ENCODE results near the gene KLHL11.
"Not testable (repeated sequence)": the region's sequence is repeated elsewhere in the genome, so short reads cannot be mapped to it uniquely, and the experiment has no call there.

Gene KLHL11

DNA sequence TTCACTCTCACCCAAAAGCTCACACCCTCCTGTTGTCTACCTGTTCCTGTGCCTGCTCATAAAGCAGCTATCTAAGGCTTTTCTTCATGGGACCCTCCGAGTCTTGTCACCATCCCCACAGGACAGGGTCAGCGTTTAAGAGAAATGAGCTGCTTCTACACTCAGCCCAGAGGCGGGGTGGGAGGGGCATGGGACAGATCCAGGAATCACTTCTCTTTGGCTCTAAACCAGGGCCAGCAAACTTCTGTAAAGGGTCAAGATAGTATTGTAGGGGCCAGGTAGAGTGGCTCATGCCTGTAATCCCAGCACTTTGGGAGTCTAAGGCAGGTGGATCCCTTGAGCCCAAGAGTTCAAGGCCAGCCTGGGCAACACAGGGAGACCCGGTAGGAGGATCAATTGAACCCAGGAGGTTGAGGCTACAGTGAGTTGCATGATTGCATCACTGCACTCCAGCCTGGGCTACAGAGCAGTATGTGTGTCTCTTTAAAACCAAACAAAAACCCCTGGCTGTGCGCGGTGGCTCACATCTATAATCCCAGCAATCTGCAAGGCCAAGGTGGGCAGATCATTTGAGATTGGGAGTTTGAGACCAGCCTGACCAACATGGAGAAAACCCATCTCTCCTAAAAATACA is 23.2 kb upstream of the KLHL11 start:
- DNase-seq: no peak

DNA sequence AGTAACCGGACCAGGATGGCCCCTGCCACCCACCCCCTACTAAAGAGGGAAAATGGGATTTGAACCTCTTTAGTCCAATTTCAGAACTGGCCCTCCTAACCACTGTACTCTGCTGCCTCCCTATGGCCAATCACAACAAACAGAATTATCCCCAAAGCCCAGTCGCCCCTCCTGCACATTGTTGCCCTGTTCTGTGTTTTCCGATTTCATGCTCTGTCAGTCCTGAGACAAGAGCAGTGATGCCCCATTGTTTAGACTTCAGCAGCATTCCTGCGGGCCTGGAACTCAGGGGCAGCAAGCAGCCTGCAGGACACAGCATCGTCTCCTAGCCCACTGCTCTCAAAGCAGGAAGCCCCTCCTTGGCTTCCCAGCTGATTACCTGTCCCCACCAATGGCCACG is 20.5 kb upstream of the KLHL11 start:
- peak; percentile 9 for DNase-seq

DNA sequence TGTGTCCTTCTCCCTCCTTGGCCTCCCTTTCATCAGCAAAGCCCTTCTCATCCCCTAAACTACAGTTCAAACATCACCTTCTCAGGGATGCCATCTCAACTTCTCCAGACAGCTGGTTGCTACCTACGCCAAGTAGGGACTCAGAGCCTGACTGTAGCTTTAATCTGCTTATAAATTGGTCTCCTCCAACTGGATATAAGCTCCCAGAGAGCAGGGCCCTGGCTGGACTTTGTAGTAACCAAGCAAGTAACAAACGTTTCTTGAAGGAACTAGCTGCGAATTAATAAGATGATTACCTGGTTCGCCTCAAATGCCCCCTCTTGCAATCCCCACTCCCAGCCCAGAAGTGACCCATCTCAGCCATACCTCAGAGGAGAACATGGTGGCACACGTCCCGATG is 17.5 kb upstream of the KLHL11 start:
- DNase-seq: no peak

DNA sequence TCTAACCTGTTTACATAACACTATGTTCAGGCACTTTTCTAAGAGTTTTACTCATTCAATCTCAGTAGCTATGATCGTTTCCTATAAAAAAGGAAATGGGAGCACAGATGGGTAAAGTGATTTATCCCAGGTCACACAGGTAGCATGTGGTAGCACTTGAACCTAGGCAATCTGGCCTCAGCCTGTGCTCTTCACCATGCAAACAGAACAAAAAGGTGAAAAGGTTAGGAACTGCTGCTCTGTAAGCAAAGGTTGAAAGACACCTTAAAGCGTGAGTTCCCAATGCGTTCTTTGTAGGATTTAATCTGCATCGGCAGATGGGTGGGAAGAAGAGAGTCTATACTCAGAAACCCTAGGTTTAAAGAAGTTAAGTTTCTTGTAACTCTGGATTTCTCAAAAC is 14.9 kb upstream of the KLHL11 start:
- no peak for DNase-seq

DNA sequence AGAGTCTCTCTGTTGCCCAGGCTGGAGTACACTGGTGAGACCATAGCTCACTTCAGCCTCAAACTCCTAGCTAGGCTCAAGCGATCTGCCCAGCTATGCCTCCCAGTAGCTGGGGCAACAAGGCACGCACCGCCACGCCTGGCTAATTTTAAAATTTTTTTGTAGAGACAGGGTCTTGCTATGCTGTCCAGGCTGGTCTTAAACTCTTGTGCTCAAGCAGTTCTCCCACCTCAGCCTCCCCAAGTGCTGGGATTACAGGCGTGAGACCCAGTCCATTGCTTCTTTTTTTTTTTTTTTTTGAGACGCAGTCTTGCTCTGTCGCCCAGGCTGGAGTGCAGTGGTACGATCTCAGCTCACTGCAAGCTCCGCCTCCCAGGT is 9.1 kb upstream of the KLHL11 start:
- not testable (repeated sequence) for DNase-seq

DNA sequence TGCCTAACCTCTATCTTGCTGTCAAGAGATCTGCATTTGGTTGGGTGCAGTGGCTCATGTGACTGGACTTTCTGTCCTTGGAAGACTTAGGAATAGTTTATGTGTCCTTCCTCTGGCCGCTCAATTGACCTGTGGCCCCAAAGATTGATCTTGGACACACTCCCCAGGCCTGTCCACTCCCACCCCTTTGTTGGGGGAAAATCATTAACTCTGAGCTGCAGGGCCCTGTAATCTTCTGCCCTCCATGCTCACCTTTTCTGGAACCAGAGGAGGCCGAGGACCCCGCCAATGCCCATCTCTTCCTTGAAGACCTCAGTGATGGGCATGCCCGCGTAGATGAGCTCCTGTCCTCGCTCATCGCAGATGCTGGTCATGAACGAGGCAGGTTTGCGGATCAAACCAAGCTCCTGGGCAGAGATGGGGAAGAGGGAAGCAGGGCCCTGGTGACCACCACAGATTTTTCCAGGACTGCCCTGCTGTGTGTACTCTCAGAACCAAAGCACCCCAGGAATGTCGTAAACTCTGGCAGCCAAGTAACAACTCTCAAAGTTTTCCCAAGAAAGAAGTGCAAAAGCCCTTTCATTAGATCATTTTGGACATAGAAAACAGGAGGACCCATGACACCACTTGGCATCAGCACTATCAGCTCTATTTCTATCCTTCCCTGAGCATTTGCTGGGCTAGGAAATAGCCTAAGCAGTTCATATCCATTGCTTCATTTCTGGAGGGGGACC is 8.5 kb upstream of the KLHL11 start:
- no peak for DNase-seq

DNA sequence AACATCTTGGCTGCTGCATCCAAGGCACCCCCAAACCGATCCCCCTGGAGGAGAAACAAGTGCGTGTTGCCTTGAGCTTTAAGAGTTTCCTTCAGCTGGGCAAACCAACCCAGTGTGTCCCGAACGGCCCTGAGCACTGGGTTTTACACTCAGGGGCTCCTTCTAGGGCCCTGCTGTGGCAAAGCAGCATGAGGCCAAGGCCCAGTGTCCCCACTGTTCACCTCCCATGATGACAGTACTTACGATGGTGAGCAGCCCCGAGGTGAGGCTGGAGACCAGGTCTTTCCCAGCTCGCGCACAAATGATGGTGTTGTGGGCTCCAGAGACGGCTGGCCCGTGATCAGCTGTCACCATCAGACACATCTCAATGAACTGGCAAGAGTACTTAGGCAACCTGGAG is 6.6 kb upstream of the KLHL11 start:
- no peak for DNase-seq

DNA sequence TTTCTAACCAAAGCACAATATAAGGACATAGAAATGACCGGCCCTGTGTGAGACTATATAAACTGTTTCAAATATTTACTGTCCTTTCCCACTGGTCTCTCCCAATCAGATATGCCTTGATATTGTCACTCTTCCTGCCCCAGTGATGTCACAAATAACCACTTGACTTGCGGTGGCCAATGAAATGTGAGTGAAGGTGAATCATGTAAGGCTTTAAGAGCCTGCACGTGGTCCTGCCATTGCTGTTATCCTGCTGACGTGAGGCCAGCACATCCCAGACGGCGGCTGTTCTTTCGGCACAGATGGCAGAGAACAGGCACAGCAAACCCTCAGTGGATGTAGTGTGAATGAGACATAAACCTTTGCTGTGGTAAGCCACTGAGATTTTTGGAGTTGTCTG is 5.4 kb upstream of the KLHL11 start:
- DNase-seq: no peak

DNA sequence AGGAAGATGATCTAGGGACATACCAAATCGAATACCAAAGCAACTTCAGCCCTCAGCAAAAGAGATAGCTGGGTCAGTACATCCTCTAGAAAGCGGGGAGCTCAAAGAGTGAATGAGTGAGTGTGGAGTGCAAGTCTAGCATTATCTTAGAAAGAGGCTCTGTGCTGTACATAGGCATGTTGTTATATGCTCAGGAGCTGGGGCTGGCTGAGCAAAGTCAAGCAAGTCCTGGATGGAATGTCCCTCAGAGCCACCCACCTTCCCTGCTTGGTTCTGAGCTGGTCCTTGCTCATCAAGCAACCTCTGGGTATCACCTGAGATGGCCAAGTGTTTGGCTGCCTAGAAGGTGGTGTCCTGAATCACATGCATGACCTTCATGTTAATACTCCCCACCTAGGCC is 4.9 kb upstream of the KLHL11 start:
- no peak for DNase-seq

DNA sequence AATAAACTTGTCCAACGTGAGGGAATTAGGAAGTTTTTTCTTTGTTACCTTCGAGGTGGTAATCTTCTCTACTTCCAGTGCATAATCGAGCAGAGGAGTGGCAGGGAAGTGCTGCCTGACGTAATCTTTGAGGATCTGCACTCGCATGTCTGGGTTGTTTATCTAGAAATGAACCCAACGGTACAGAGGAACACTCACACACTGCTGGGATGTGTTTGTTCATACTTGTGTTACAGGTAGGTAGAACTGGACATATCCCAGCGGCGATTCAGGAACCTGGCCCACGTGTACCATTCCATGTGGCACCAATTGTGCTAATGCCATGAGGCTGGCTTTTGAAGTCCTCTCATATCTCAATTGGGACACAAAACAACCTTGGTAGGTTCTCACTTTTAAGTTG is 4.2 kb upstream of the KLHL11 start:
- no peak for DNase-seq

DNA sequence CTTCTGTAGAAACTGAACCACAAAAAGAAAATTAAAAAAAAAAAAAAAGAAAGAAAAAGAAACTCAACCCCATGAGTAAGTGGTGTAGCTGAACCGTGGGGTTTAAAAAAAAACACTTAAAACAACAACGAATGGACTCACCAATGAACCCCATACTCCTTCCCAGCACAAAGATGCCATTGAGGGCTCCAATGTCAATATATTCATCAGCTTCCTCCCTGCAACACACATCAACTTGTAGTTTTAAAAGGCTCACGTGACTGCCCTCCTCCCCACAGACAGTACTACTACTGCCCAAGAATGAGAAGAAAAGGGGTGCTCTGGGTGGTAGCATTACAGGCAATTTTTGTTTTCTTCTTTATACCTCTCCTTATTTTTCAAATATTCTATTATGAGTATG is 3.3 kb upstream of the KLHL11 start:
- no peak for DNase-seq

DNA sequence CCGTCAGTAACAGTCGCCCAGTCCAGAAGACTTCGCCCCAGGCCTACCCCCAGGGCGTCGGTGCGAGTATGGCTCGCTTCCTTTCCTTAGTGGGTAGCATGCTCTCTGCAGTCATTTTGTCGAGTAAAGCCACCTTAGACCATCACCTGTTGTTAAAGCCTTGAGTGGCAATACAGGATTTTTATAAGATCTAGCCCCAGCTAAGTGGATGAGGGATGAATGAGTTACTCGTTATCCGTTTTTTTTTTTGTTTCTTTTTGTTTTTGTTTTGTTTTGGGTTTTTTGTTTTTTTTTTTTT is 322 bp upstream of the KLHL11 start:
- DNase-seq: no peak

DNA sequence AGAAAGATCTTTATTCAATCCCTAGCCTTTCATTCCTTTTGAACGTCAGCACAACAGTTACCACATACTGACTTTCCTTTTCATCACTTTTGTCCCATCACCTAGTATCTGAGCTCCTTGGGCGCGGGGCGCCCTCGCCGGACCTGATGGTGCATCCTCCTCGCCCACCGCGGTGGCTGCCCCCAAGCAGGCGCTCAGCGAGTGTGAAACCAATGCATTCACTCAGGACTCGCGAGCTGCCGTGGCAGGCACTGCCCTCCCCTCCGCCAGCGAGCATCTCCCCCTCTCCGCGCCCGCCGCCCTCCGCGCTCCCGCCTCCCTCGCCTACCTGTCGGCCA is 756 bp downstream of the KLHL11 start:
- no peak for DNase-seq

DNA sequence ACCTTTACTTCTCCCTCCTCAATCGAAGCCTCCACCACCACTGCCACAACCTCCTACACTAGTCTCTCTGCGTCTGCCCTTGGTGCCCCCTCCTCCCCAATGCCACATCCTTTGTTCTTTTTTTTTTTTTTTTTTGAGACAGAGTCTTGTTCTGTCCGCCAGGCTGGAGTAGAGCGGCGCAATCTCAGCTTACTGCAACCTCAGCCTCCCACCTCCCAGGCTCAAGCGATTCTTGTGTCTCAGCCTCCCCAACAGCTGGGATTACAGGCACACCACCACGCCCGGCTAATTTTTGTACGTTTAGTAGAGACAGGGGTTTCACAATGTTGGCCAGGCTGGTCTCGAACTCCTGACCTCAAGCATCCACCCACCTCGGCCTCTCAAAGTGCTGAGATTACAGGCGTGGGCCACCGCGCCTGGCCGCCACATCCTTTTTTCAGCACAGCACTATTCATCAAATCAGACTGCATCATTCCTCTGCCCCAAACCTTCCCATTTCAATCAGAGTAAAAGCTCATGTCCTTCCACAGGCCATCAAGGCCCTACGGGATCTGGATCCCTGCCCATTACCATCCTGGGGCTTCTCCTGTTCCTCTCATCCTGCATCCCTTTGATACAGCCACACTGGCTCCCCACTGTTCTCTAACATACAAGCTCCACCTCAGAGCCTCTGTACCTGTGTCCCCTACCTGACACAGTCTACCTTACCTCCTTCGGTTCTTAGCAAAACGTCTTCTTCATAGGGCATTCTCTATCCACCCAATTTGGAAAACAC is 2.0 kb downstream of the KLHL11 start:
- DNase-seq: peak; percentile 28

DNA sequence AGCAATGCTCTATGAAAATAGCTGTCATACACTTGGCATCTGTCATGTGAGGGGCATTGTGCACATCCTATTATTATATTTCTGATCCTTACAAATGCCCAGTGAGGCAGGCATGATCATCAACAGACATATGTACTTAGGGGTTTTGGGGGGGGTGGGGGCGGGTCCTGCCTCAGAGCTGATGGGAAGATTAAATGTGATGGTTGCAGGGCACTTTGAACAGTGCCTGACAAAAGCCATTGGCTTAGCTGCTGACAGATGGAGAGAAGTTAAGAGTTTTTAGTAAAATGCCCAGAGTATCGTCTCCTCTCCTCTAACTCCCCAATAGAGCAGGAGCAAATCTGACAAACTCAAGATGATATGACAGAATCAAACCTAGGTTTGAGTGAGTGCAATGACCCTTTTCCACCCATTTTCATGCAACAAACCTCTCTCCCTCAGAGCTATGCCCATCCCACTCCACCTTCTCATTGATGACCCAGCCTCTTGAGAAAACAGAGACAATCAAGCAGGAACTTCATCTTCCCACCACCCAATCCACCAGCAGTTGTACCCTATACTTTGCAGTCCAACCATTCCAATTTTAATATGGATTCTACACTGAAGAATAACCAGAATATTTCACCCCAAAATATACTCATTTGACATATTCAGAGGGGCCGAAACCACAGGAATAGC is 4.8 kb downstream of the KLHL11 start:
- DNase-seq: no peak

DNA sequence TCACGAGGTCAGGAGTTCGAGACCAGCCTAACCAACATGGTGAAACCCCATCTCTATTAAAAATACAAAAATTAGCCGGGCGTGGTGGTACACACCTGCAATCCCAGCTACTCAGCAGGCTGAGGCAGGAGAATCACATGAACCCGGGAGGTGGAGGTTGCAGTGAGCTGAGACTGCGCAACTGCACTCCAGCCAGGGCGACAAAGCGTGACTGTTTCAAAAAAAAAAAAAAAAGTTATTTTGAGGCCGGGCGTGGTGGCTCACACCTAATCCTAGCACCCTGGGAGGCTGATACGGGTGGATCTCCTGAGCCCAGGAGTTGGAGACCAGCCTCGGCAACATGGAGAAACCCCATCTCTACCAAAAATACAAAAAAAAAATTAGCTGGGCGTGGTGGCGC is 13.8 kb downstream of the KLHL11 start:
- DNase-seq: not testable (repeated sequence)

DNA sequence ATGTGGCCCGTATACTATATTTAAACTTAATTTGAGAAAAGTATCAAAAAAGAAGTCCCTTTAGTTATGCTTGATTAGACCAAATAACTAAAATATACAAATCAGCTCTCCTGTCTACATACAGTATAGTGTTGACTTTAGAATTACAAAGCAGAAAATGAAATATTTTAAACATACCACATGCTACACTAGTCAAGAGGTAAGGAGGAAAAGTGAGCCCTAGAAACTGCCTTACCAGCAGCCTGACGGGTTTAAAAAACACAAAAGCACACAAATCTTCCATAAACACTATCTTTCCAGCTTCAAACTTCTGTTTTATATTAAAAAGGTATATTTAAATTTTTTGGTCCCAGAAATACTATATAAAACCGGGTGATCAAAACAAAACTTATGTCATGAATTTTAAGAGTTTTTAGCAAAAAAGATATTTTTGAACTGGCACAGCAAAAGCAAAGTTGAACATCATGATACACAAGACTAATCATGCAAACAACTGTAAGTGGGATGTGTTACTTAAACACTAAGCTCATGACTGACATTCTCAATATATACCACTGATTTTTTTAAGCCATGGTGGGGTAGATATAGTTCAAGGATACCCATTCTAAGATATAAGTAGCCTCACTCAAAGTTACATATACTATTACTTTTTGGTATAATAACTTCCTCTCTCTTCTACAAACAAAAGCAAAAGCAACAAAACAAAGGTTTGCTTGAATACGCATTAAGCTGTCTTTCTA is 15.8 kb downstream of the KLHL11 start:
- DNase-seq: no peak

DNA sequence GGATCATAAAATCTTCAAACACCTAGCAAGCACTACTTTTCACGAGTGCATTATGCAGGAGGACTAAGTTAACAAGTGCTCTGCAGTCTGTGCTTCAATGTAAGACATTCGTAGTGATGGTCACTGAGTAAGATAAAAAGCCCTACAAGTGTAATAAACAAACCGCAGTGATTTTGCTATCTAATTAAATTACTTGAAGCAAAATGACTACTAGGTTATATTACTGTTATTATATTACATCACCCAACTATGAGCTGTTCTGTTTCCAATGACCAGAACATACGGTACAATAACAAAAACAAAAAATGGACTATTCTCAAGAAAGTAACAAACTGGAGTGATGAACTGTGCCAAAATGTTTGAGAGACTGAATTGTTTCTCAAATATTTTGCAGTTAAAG is 16.4 kb downstream of the KLHL11 start:
- no peak for DNase-seq

DNA sequence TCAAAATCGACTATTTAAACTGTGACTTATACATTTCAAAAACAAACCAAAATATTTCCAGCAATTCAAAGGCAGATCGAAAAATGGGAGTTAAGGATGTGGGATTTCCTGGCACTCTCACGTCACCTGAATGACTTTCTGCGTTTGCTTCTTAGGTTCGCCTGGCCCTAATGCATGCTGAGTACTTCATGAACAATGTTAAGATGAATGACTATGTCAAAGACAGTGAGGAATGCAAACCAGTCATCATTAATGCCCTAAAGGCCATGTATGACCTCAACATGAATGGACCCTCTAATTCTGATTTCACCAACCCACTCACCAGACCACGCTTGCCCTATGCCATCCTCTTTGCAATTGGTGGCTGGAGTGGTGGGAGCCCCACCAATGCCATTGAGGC is 20.3 kb downstream of the KLHL11 start:
- DNase-seq: no peak

DNA sequence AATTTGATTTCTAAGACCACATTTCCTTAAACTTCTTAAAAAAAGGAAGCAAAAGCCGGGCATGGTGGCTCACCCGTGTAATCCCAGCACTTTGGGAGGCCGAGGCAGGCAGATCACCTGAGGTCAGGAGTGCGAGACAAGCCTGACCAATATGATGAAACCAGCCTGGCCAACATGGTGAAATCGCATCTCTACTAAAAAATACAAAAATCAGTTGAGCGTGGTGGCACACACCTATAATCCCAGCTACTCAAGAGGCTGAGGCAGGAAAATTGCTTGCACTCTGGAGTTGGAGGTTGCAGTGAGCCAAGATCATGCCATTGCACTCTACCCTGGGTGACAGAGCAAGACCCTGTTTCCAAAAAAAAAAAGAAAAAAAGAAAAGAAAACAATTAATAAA is 24.4 kb downstream of the KLHL11 start:
- not testable (repeated sequence) for DNase-seq

DNA sequence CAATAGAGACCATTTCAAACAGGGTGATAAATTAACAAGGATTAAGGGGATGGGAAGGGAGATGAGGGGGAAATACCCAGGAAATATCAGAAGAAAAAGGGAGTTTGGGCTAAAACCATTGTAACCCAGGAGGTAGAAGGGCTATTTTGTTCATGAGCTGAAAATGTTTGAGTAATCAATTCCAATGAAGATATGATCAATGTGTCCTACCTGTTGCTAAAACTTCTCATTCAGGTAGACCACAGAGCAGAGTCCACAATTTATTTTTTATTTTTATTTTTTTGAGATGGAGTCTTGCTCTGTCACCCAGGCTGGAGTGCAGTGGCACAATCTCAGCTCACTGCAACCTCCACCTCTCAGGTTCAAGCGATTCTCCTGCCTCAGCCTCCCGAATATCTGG is 25.8 kb downstream of the KLHL11 start:
- DNase-seq: not testable (repeated sequence)

DNA sequence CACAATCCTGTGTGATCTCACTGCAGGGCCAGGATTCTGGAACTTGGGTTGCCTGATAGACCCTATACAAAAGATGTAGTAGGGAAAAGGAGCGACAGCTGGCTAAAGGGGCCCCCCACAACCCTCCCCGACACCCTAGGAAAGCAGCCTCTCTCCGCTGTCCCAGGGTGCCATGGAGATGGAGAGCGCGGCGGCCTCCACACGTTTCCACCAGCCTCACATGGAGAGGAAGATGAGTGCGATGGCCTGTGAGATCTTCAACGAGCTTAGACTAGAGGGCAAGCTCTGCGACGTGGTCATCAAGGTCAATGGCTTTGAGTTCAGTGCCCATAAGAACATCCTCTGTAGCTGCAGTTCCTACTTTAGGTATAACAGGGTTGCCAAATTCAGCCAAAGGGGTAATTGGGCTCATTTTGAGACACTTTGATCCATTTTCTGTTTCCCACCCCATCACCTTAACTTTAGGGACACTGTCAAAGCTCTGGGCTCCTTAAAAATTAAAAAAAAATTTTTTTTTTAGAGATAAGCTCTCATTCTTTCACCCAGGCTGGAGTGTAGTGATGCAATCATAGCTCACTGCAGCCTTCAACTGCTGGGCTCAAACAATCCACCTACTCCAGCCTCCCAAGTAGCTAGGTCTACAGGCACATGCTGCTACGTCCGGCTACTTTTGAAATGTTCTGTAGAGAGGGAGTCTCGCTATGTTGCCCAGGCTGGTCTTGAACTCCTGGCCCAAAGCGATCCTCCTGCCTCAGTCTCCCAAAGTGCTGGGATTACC is 27.3 kb downstream of the KLHL11 start, which contains the start of gene KLHL10:
Gene KLHL10, plus strand, starts transcription at position 65 of the 778 bp plus-strand sequence. Its CDS starts 108 bp downstream, at position 173.
- no peak for DNase-seq
